MCF 10A (cell line): ENCODE data around the gene PTPRC. TPM values are rescaled to one million over a fixed set of nuclear protein-coding genes. Genes with fewer than 3 reads are reported as not detected.

Experiments used
- BruUV-seq: library from RNA; stranded (reverse); fragments of 400-500 nt; replicated peaks from 2 replicates; lab custom pipeline; 2021; lab: Mats Ljungman, UMichigan
- CTCF ChIA-PET: fragments of 300-600 bp; sonication (Branson Sonifier 250); formaldehyde crosslinking; extraction: SDS; loops from one replicate; lab custom pipeline; 2021; ENCODE audit warnings: antibody characterized with exemption, inconsistent platforms; lab: Yijun Ruan, JAX
- POLR2A ChIA-PET: fragments of 300-600, 350-650 bp; sonication (Branson Sonifier 250); formaldehyde crosslinking; extraction: SDS; loops from one replicate; lab custom pipeline; 2020; ENCODE audit warnings: antibody characterized with exemption, inconsistent platforms; lab: Yijun Ruan, JAX
- DNase-seq: peaks from one replicate; pipeline ENCODE4 v3.0.0-alpha.2; 2018; ENCODE audit not compliant: unreplicated experiment
- H3K27ac Mint-ChIP-seq: one replicate; pipeline ENCODE4 v1.8.0; 2022; ENCODE audit warnings: mild to moderate bottlenecking, low read depth, mixed read lengths; ENCODE audit not compliant: unreplicated experiment
- H3K27me3 Mint-ChIP-seq: one replicate; pipeline ENCODE4 v1.8.0; 2022; ENCODE audit warnings: mixed read lengths; ENCODE audit not compliant: insufficient read depth, unreplicated experiment
- H3K36me3 Mint-ChIP-seq: one replicate; pipeline ENCODE4 v1.8.0; 2022; ENCODE audit warnings: mild to moderate bottlenecking, moderate library complexity, mixed read lengths; ENCODE audit not compliant: insufficient read depth, unreplicated experiment
- H3K4me1 Mint-ChIP-seq: one replicate; pipeline ENCODE4 v1.8.0; 2022; ENCODE audit warnings: mixed read lengths; ENCODE audit not compliant: insufficient read depth, unreplicated experiment
- H3K4me3 Mint-ChIP-seq: one replicate; pipeline ENCODE4 v1.8.0; 2022; ENCODE audit warnings: mild to moderate bottlenecking, moderate library complexity, mixed read lengths; ENCODE audit not compliant: unreplicated experiment
- H3K9me3 Mint-ChIP-seq: one replicate; pipeline ENCODE4 v1.8.0; 2022; ENCODE audit warnings: mixed read lengths; ENCODE audit not compliant: unreplicated experiment
- intact Hi-C: fragments of 100-400 bp; cut with micrococcal nuclease; formaldehyde crosslinking; loops from 2 replicates; pipeline ENCODE4 v1.14.1; 2022
- total RNA-seq: library from RNA; stranded (reverse); gene quantifications from 2 replicates; pipeline ENCODE4 v1.2.3, GENCODE V29; 2022
- TF ChIP-seq, protein P1 (sequence below): fragments of 200-600 bp; IDR thresholded peaks from one replicate; pipeline ENCODE4 v1.8.0; 2022; ENCODE audit warnings: antibody characterized with exemption, mild to moderate bottlenecking; ENCODE audit not compliant: unreplicated experiment

PTPRC gene
- total RNA-seq, 1 experiment from 2014 or later, result not detected

DNA sequence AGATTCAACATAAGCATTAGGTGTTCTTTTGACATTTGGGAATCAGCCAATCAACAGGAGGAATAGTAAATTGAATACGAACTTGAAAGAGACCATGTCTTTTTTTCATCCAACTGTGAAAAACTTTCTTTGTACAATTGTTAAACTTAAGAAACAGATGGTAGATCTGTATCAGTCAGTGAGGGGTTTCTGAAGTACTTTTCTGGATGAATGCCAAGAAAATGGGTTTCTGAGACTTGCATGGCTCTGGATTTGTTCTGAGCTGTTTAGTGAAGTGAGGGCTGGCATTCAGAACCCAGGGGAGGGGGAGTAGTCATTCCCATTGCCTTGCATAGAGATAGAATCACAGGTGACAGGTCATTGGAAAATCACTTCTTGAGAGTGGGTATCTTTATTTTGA, 37.4 kb downstream of the PTPRC start:
- intact Hi-C loops, result no loop called here
- BruUV-seq, result no TSS peak
- H3K27ac Mint-ChIP-seq, result no peak overlapping the region
- H3K27me3 Mint-ChIP-seq, result no peaks in the 10 kb centered on the region
- H3K36me3 Mint-ChIP-seq, result peaks cover 5% of the 10 kb centered on the region
- peaks cover 29% of the 10 kb centered on the region for H3K4me1 Mint-ChIP-seq
- peaks cover 11% of the 10 kb centered on the region for H3K9me3 Mint-ChIP-seq
- ChIA-PET POLR2A (no interaction called here), CTCF (interaction anchor here (0.6 to 0.7 kb wide), 2 partner anchors 9 to 10 kb away, joined by 3 read pairs; no protein-coding TSS in a partner anchor)
- TF ChIP-seq, protein P1, sequence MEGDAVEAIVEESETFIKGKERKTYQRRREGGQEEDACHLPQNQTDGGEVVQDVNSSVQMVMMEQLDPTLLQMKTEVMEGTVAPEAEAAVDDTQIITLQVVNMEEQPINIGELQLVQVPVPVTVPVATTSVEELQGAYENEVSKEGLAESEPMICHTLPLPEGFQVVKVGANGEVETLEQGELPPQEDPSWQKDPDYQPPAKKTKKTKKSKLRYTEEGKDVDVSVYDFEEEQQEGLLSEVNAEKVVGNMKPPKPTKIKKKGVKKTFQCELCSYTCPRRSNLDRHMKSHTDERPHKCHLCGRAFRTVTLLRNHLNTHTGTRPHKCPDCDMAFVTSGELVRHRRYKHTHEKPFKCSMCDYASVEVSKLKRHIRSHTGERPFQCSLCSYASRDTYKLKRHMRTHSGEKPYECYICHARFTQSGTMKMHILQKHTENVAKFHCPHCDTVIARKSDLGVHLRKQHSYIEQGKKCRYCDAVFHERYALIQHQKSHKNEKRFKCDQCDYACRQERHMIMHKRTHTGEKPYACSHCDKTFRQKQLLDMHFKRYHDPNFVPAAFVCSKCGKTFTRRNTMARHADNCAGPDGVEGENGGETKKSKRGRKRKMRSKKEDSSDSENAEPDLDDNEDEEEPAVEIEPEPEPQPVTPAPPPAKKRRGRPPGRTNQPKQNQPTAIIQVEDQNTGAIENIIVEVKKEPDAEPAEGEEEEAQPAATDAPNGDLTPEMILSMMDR, result no peak
- no peak overlapping the region for H3K4me3 Mint-ChIP-seq
- DNase-seq, result no peak

- Mint-ChIP-seq H3K27ac (no peak overlapping the region), H3K27me3 (no peaks in the 10 kb centered on the region), H3K9me3 (peaks cover 7% of the 10 kb centered on the region), H3K4me3 (no peak overlapping the region), H3K36me3 (no peaks in the 10 kb centered on the region), H3K4me1 (peaks cover 26% of the 10 kb centered on the region)
- no peak for DNase-seq
- intact Hi-C loops, result no loop called here
- CTCF ChIA-PET, result interaction anchor here (1.6 to 1.7 kb wide), 2 partner anchors 10 to 127 kb away, joined by 4 to 8 read pairs; no protein-coding TSS in a partner anchor
- TF ChIP-seq, protein P1, result no peak
- POLR2A ChIA-PET, result no interaction called here
- BruUV-seq, result no TSS peak
These were observed 38.2 kb downstream of the PTPRC start for GRCh38 chr1:198677027-198677426.

DNA sequence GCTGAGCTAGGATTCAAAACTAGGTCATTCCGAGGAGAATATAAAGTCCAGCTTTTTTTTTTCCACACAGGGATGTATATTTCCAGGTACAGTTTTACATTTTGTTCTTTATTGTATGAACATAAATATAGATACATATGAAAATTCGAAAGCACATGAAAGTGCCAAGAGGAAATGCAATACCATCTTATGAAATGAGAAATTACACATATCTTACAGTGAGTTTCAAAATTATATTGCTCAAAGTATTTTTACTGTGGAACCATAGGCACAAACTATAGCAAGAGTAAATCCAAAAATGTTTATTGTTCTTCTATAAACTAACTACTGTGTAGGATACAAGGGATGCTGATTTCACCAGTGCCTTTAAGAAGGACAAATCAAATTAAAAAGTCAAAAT, 39.0 kb downstream of the PTPRC start:
- peaks cover 5% of the 10 kb centered on the region for H3K9me3 Mint-ChIP-seq
- no peak overlapping the region for H3K4me3 Mint-ChIP-seq
- CTCF ChIA-PET, result interaction anchor here (0.6 to 1.7 kb wide), 3 partner anchors 10 to 233 kb away, joined by 3 to 8 read pairs (median 4); no protein-coding TSS in a partner anchor
- intact Hi-C loops, result no loop called here
- DNase-seq, result no peak
- TF ChIP-seq, protein P1, result no peak
- no TSS peak for BruUV-seq
- POLR2A ChIA-PET, result interaction anchor here (0.5 kb wide), 1 partner anchor 42 kb away, joined by 3 read pairs; no protein-coding TSS in a partner anchor
- peaks cover 28% of the 10 kb centered on the region for H3K4me1 Mint-ChIP-seq
- H3K27me3 Mint-ChIP-seq, result no peaks in the 10 kb centered on the region
- no peaks in the 10 kb centered on the region for H3K36me3 Mint-ChIP-seq
- no peak overlapping the region for H3K27ac Mint-ChIP-seq

- Mint-ChIP-seq H3K36me3 (no peaks in the 10 kb centered on the region), H3K27me3 (no peaks in the 10 kb centered on the region), H3K4me1 (peaks cover 24% of the 10 kb centered on the region), H3K27ac (no peak overlapping the region), H3K9me3 (no peaks in the 10 kb centered on the region), H3K4me3 (no peak overlapping the region)
- DNase-seq, result no peak
- intact Hi-C loops, result no loop called here
- TF ChIP-seq, protein P1, result no peak
- no TSS peak for BruUV-seq
- POLR2A ChIA-PET, result interaction anchor here (0.5 kb wide), 1 partner anchor 42 kb away, joined by 3 read pairs; no protein-coding TSS in a partner anchor
- CTCF ChIA-PET, result interaction anchor here (0.6 to 1.7 kb wide), 3 partner anchors 11 to 234 kb away, joined by 3 to 8 read pairs (median 4); no protein-coding TSS in a partner anchor
These were observed 39.5 kb downstream of the PTPRC start for GRCh38 chr1:198678301-198678836.
